Right kidney (tissue), 9 donors: ENCODE measurements around the gene FAM13A.
A peak's percentile ranks its signal among the peaks of the same experiment; 100 is the strongest.
"Not testable (repeated sequence)": the region's sequence is repeated elsewhere in the genome, so short reads cannot be mapped to it uniquely, and the experiment has no call there.

Experiments
- DNase-seq: peaks from one replicate; pipeline ENCODE4 v3.0.0-alpha.2; 2016
- long read RNA-seq, 8 donors: transcript quantifications; one replicate each; lab custom pipeline, GENCODE V29; 2026

Gene FAM13A
- long read RNA-seq, donor 1, partial matches to known transcripts = 0 of 1 reads
- long read RNA-seq, donor 1, other reads (novel, unspliced or antisense) = 0 of 1 reads
- long read RNA-seq, donor 2 = 0 reads
- long read RNA-seq, donor 3, full-length matches to known transcripts = 1 of 1 reads
- long read RNA-seq, donor 3, partial matches to known transcripts = 0 of 1 reads
- long read RNA-seq, donor 3, other reads (novel, unspliced or antisense) = 0 of 1 reads
- long read RNA-seq, donor 4, full-length matches to known transcripts = 4 of 4 reads
- long read RNA-seq, donor 4, partial matches to known transcripts = 0 of 4 reads
- long read RNA-seq, donor 4, other reads (novel, unspliced or antisense) = 0 of 4 reads
- long read RNA-seq, donor 5, partial matches to known transcripts = 0 of 1 reads
- long read RNA-seq, donor 5, other reads (novel, unspliced or antisense) = 0 of 1 reads
- long read RNA-seq, donor 6, partial matches to known transcripts = 0 of 10 reads
- long read RNA-seq, donor 6, other reads (novel, unspliced or antisense) = 10 of 10 reads
- long read RNA-seq, donor 7, partial matches to known transcripts = 0 of 1 reads
- long read RNA-seq, donor 7, other reads (novel, unspliced or antisense) = 0 of 1 reads
- long read RNA-seq, donor 8, full-length matches to known transcripts = 6 of 6 reads
- long read RNA-seq, donor 8, partial matches to known transcripts = 0 of 6 reads
- long read RNA-seq, donor 8, other reads (novel, unspliced or antisense) = 0 of 6 reads

GRCh38 chr4:89056953-89057398 is at the start of gene FAM13A:
Gene FAM13A, minus strand, starts transcription at chr4:89057185. Its CDS starts 221 bp downstream, at chr4:89056964.
- peak; percentile 79 for DNase-seq

- DNase-seq = no peak
Observed at GRCh38 chr4:89105726-89106125, 48.7 kb upstream of the FAM13A start.

- no peak for DNase-seq
Observed at GRCh38 chr4:89101256-89102161, 44.5 kb upstream of the FAM13A start.

GRCh38 chr4:89100853-89101252 is 43.9 kb upstream of the FAM13A start:
- no peak for DNase-seq

GRCh38 chr4:89099471-89099870 is 42.5 kb upstream of the FAM13A start:
- DNase-seq = no peak

- no peak for DNase-seq
Observed at GRCh38 chr4:89099034-89099433, 42.0 kb upstream of the FAM13A start.

GRCh38 chr4:89078300-89078699 is 21.3 kb upstream of the FAM13A start:
- no peak for DNase-seq

- no peak for DNase-seq
Observed at GRCh38 chr4:89077761-89078160, 20.8 kb upstream of the FAM13A start.

GRCh38 chr4:89072921-89073320 is 15.9 kb upstream of the FAM13A start:
- no peak for DNase-seq

GRCh38 chr4:89071311-89071710 is 14.3 kb upstream of the FAM13A start:
- no peak for DNase-seq

GRCh38 chr4:89070041-89070440 is 13.1 kb upstream of the FAM13A start:
- DNase-seq = no peak

- no peak for DNase-seq
Observed at GRCh38 chr4:89069481-89069880, 12.5 kb upstream of the FAM13A start.

GRCh38 chr4:89067417-89067816 is 10.4 kb upstream of the FAM13A start:
- DNase-seq = no peak

- DNase-seq = no peak
Observed at GRCh38 chr4:89064848-89065247, 7.9 kb upstream of the FAM13A start.

GRCh38 chr4:89057844-89058243 is 859 bp upstream of the FAM13A start:
- DNase-seq = not testable (repeated sequence)

GRCh38 chr4:89056292-89056952 is 563 bp downstream of the FAM13A start:
- no peak for DNase-seq

- no peak for DNase-seq
Observed at GRCh38 chr4:89055157-89056080, 1.6 kb downstream of the FAM13A start.

GRCh38 chr4:89054627-89055026 is 2.4 kb downstream of the FAM13A start:
- no peak for DNase-seq

GRCh38 chr4:89049853-89050252 is 7.1 kb downstream of the FAM13A start:
- DNase-seq = no peak

GRCh38 chr4:89048906-89049601 is 7.9 kb downstream of the FAM13A start:
- DNase-seq = no peak
